B cell (primary cell): Measurements from ENCODE around the gene CPHXL. TPM values are rescaled to one million over a fixed set of nuclear protein-coding genes. Genes with fewer than 3 reads are reported as not detected.

ENCODE experiments used
- ATAC-seq: fragments of 200-7000 bp; cut with Tn5 transposase; one replicate; pipeline ENCODE4 v1.10.0; 2021; ENCODE audit warnings: low read depth, mild to moderate bottlenecking, moderate number of reproducible peaks, moderate library complexity
- CTCF ChIA-PET: fragments of 350-600 bp; sonication (Branson Sonifier 250); formaldehyde crosslinking; loops from one replicate; lab custom pipeline; 2021; ENCODE audit warnings: antibody characterized with exemption, inconsistent platforms; lab: Charles Lee
- POLR2A ChIA-PET: fragments of 350-600 bp; sonication (Branson Sonifier 250); formaldehyde crosslinking; loops from one replicate; lab custom pipeline; 2021; ENCODE audit warnings: antibody characterized with exemption; lab: Charles Lee
- DNase-seq: peaks from one replicate; pipeline ENCODE4 v3.0.0; 2013
- H2AFZ ChIP-seq: 2 replicates; pipeline ENCODE4 v1.6.1; 2012; ENCODE audit warnings: mild to moderate bottlenecking, low read depth, low read length; ENCODE audit not compliant: insufficient read depth, poor library complexity, severe bottlenecking
- H3K27ac ChIP-seq, 2 donors: 1 replicate in 1 of 2; 2 replicates in 1 of 2; pipeline ENCODE4 v1.5.1; 2012 to 2013; ENCODE audit warnings: low read length in 2 of 2, mild to moderate bottlenecking in 2 of 2, moderate library complexity in 1 of 2
- H3K27me3 ChIP-seq, 4 experiments: fragments of 200-600 bp in 1 of 4; sonication (generic) in 1 of 4; replicated peaks in 1 of 4; 1 replicate in 2 of 4; 2 replicates in 2 of 4; pipeline versions ENCODE4 v1.6.1 to v1.7.0; 2013 to 2016; ENCODE audit warnings: low read length in 3 of 4, mild to moderate bottlenecking in 2 of 4, mixed read lengths in 1 of 4, moderate library complexity in 1 of 4; ENCODE audit not compliant: insufficient read depth in 4 of 4, control insufficient read depth in 3 of 4; ENCODE audit errors: control extremely low read depth in 1 of 4
- H3K36me3 ChIP-seq, 2 experiments: replicated peaks in 1 of 2; 1 replicate in 1 of 2; 2 replicates in 1 of 2; pipeline versions ENCODE4 v1.6.1 to v1.7.1; 2013; ENCODE audit warnings: low read length in 1 of 2; ENCODE audit not compliant: insufficient read depth in 2 of 2, control insufficient read depth in 1 of 2; ENCODE audit errors: control extremely low read depth in 1 of 2, extremely low read depth in 1 of 2
- H3K4me1 ChIP-seq, 2 donors: fragments of 200-600 bp in 1 of 2; sonication (generic) in 1 of 2; 1 replicate in 1 of 2; 2 replicates in 1 of 2; pipeline versions ENCODE4 v1.5.1 to v1.6.1; 2013 to 2017; ENCODE audit warnings: low read length in 2 of 2; ENCODE audit not compliant: control insufficient read depth in 2 of 2, insufficient read depth in 2 of 2
- H3K4me2 ChIP-seq: replicated peaks from 2 replicates; pipeline ENCODE3; 2012; ENCODE audit warnings: mild to moderate bottlenecking, low read depth, low read length; ENCODE audit not compliant: poor library complexity, severe bottlenecking
- H3K4me3 ChIP-seq, 5 experiments: fragments of 200-600 bp in 1 of 5; sonication (generic) in 1 of 5; 1 replicate in 3 of 5; 2 replicates in 2 of 5; pipeline versions ENCODE4 v1.5.1 to v1.7.0; 2011 to 2016; ENCODE audit warnings: low read length in 4 of 5, mild to moderate bottlenecking in 4 of 5, low read depth in 2 of 5, control low read depth in 1 of 5, moderate library complexity in 1 of 5; ENCODE audit not compliant: insufficient read depth in 1 of 5; ENCODE audit errors: control extremely low read depth in 1 of 5, extremely low read depth in 1 of 5
- H3K79me2 ChIP-seq: fragments of 200-600 bp; sonication (generic); one replicate; pipeline ENCODE4 v1.6.0; 2016; ENCODE audit warnings: low read length; ENCODE audit not compliant: control insufficient read depth, insufficient read depth
- H3K9ac ChIP-seq: fragments of 200-600 bp; sonication (generic); 2 replicates; pipeline ENCODE4 v1.6.1; 2017; ENCODE audit warnings: mild to moderate bottlenecking, low read length, moderate library complexity
- H3K9me3 ChIP-seq, 3 donors: one replicate each; pipeline versions ENCODE4 v1.6.1 to v1.7.1; 2013; ENCODE audit warnings: low read length in 2 of 3; ENCODE audit not compliant: control insufficient read depth in 2 of 3, insufficient read depth in 1 of 3; ENCODE audit errors: control extremely low read depth in 1 of 3
- H4K20me1 ChIP-seq: 2 replicates; pipeline ENCODE4 v1.6.0; 2012; ENCODE audit warnings: mild to moderate bottlenecking, low read length; ENCODE audit not compliant: insufficient read depth, control insufficient read depth, poor library complexity, severe bottlenecking
- H3K27ac Mint-ChIP-seq: one replicate; pipeline ENCODE4 v1.8.0; 2021; ENCODE audit warnings: mixed read lengths
- H3K27me3 Mint-ChIP-seq: one replicate; pipeline ENCODE4 v1.8.0; 2021; ENCODE audit warnings: mixed read lengths
- H3K4me1 Mint-ChIP-seq: one replicate; pipeline ENCODE4 v1.8.0; 2021; ENCODE audit warnings: mixed read lengths
- H3K4me3 Mint-ChIP-seq: one replicate; pipeline ENCODE4 v1.8.0; 2021; ENCODE audit warnings: mixed read lengths
- H3K9me3 Mint-ChIP-seq: one replicate; pipeline ENCODE4 v1.8.0; 2022; ENCODE audit warnings: mixed read lengths; ENCODE audit not compliant: insufficient read depth
- CTCF ChIP-seq: fragments of 200-600 bp; IDR thresholded peaks from one replicate; pipeline ENCODE4 v1.8.0; 2022; ENCODE audit warnings: antibody characterized with exemption, mild to moderate bottlenecking
- EZH2 ChIP-seq: IDR thresholded peaks from 2 replicates; pipeline ENCODE4 v1.6.1; 2012; ENCODE audit warnings: borderline replicate concordance, low read depth, mild to moderate bottlenecking, moderate library complexity, low read length; ENCODE audit not compliant: insufficient read depth, poor library complexity, severe bottlenecking
- WGBS: methylation state at CpG from one replicate; pipeline ENCODE4 v1.1.5; 2013; ENCODE audit warnings: missing lambda C conversion rate; ENCODE audit not compliant: insufficient coverage; 5-methylcytosine and 5-hydroxymethylcytosine counted together
- intact Hi-C: fragments of 100-400 bp; cut with micrococcal nuclease; formaldehyde crosslinking; loops from one replicate; pipeline ENCODE4 v1.10.0; 2022
- polyA plus RNA-seq: library from polyadenylated mRNA; depleted of rRNA; stranded (reverse); fragments of >200 nt; gene quantifications from 2 replicates; pipeline ENCODE4 v1.2.3, GENCODE V29; 2012
- total RNA-seq, 2 donors: library from RNA; stranded (reverse); fragments of 120-200 nt in 1 of 2; gene quantifications; 1 replicate in 1 of 2; 2 replicates in 1 of 2; pipeline versions ENCODE4 v1.2.3 to v1.2.4, GENCODE V29; 2013 to 2022

Gene CPHXL
- total and polyA plus RNA-seq, 2 donors (not counting 1 experiment from before 2014, with no cell fraction given), result not detected

- no peak overlapping the region for H3K27ac Mint-ChIP-seq
- Histone ChIP-seq H2AFZ (no peak overlapping the region), H3K4me2 (no peak overlapping the region), H4K20me1 (no peaks in the 10 kb centered on the region), H3K9ac (no peak overlapping the region), H3K27ac (no peak overlapping the region), H3K9me3 (no peaks in the 10 kb centered on the region), H3K36me3 (no peaks in the 10 kb centered on the region), H3K79me2 (no peaks in the 10 kb centered on the region), H3K27me3 (peaks cover 0 to 7% (median 2%) of the 10 kb centered on the region in 4 experiments), H3K4me1 (no peaks in the 10 kb centered on the region), H3K4me3 (no peak overlapping the region)
- no CpG with 5 or more reads among the region's 3 CpGs for WGBS
- ATAC-seq (no peak), DNase-seq (no peak)
- intact Hi-C loops, result no loop called here
- peaks cover 22% of the 10 kb centered on the region for H3K27me3 Mint-ChIP-seq
- H3K9me3 Mint-ChIP-seq, result no peaks in the 10 kb centered on the region
- no peak overlapping the region for H3K4me3 Mint-ChIP-seq
- ChIA-PET CTCF (interaction anchor here (1.1 kb wide), 1 partner anchor 517 kb away, joined by 4 read pairs; no protein-coding TSS in a partner anchor), POLR2A (no interaction called here)
- TF ChIP-seq CTCF (no peak), EZH2 (no peak)
- no peaks in the 10 kb centered on the region for H3K4me1 Mint-ChIP-seq
Observed at GRCh38 chr16:75750528-75750927, 24.2 kb upstream of the CPHXL start.

GRCh38 chr16:75746359-75746758, 20.1 kb upstream of the CPHXL start:
- no peak overlapping the region for H3K27ac ChIP-seq
- ATAC-seq (no peak), DNase-seq (no peak)
- peaks cover 7% of the 10 kb centered on the region for H3K9me3 Mint-ChIP-seq
- no peak overlapping the region for H3K4me3 Mint-ChIP-seq
- intact Hi-C loops, result no loop called here
- no peak overlapping the region for H3K4me2 ChIP-seq
- CTCF ChIA-PET, result no interaction called here
- no peaks in the 10 kb centered on the region for H3K36me3 ChIP-seq
- H2AFZ ChIP-seq, result no peak overlapping the region
- no peaks in the 10 kb centered on the region for H3K4me1 Mint-ChIP-seq
- WGBS, result no CpG with 5 or more reads among the region's 3 CpGs
- H3K79me2 ChIP-seq, result no peaks in the 10 kb centered on the region
- H3K27me3 ChIP-seq, result peaks cover 0 to 4% (median 1%) of the 10 kb centered on the region in 4 experiments
- no peak overlapping the region for H3K9ac ChIP-seq
- H4K20me1 ChIP-seq, result no peaks in the 10 kb centered on the region
- peaks cover 34% of the 10 kb centered on the region for H3K27me3 Mint-ChIP-seq
- POLR2A ChIA-PET, result no interaction called here
- peaks cover 0 to 8% (median 7%) of the 10 kb centered on the region in 3 donors for H3K9me3 ChIP-seq
- no peak for TF ChIP-seq CTCF
- TF ChIP-seq EZH2, result no peak
- H3K4me1 ChIP-seq, result no peaks in the 10 kb centered on the region
- no peak overlapping the region for H3K4me3 ChIP-seq
- H3K27ac Mint-ChIP-seq, result no peak overlapping the region
